Central memory CD4-positive, alpha-beta T cell (primary cell): ENCODE results near the gene PAQR4.
A peak's percentile ranks its signal among the peaks of the same experiment; 100 is the strongest.

Source experiments
- DNase-seq: peaks from one replicate; pipeline ENCODE4 v3.0.0; 2022

PAQR4 gene

DNA sequence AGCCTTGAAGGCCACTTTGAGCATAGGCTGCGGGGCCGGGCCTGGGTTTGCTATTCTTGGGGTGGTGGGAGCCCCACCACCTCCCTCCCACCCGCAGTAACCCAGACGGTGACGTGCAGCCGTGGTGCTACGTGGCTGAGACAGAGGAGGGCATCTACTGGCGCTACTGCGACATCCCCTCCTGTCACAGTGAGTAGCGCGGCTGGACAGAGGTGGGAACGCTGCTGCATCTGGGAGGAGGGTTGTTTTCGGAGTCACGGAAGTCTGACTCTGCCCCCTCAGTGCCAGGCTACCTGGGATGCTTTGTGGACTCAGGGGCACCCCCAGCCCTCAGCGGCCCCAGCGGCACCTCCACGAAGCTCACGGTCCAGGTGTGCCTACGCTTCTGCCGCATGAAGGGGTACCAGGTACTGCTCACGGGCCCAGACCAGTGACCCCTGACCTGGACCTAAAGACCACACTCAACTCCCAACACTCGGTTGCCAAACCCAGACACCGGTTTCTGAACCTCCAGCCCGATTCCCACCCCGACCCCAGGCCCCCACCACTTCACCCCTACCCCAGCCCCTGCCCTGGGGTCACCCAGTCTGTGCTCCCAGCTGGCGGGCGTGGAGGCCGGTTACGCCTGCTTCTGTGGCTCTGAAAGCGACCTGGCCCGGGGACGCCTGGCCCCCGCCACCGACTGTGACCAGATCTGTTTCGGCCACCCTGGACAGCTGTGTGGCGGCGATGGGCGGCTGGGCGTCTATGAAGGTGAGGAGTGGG lies 2.9 kb upstream of the PAQR4 start:
- DNase-seq = no peak

DNA sequence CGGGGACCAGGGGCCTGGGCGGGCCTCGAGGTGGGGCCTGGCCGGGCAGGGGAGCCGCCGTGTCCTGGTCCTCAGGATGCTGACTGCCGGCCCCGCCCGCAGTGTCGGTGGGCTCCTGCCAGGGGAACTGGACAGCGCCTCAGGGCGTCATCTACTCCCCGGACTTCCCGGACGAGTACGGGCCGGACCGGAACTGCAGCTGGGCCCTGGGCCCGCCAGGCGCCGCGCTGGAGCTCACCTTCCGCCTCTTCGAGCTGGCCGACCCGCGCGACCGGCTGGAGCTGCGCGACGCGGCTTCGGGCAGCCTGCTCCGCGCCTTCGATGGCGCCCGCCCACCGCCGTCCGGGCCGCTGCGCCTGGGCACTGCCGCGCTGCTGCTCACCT lies 2.3 kb upstream of the PAQR4 start:
- no peak for DNase-seq

DNA sequence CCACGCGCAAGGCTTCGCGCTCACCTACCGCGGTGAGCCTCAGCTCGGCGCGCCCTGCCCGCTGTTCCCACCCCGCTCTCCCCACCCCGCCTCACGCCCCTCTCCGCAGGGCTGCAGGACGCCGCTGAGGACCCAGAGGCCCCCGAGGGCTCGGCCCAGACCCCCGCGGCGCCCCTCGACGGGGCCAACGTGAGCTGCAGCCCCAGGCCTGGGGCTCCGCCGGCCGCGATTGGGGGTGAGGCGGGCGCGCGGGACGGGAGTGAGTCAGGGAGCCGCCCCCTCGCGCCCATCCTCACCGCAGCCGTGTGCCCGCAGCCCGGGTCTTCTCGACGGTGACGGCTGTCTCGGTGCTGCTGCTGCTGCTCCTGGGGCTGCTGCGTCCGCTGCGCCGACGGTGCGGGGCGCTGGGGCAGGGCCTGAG lies 1.9 kb upstream of the PAQR4 start:
- no peak for DNase-seq

DNA sequence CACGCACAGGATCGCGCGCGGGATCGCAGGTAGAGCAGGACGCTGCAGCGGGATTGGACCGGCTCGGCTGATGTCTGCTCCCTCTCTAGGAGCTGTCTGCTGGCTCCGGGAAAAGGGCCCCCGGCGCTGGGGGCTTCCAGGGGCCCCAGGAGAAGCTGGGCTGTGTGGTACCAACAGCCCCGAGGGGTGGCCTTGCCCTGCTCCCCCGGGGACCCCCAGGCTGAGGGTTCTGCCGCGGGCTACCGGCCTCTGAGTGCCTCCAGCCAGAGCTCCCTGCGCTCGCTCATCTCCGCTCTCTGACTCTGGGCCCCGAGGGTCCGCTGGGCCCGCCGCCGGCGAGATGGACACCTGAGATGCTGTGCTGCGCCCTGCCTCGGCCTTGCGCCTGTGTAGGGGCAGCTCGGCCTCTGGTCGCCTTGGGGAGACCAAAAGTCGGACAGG lies 1.4 kb upstream of the PAQR4 start:
- no peak for DNase-seq

DNA sequence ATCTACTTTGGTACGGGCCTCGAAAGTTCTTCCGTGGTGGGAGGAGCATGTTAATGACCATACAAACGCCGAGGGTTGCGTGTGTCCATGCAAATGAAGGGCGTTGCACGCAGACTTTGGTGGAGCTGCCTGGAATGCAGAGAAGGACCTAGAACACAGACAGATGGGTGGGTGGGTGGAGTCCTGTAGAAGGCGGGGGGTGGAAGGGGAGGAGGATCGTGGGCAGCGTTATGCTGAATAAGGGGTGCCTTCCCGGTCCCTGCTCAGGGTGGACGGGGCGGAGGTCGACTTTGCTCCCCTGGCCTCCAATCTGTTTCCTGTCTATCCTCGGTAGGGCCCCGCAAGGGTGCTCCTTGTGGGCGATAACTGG lies 795 bp upstream of the PAQR4 start:
- DNase-seq = no peak

DNA sequence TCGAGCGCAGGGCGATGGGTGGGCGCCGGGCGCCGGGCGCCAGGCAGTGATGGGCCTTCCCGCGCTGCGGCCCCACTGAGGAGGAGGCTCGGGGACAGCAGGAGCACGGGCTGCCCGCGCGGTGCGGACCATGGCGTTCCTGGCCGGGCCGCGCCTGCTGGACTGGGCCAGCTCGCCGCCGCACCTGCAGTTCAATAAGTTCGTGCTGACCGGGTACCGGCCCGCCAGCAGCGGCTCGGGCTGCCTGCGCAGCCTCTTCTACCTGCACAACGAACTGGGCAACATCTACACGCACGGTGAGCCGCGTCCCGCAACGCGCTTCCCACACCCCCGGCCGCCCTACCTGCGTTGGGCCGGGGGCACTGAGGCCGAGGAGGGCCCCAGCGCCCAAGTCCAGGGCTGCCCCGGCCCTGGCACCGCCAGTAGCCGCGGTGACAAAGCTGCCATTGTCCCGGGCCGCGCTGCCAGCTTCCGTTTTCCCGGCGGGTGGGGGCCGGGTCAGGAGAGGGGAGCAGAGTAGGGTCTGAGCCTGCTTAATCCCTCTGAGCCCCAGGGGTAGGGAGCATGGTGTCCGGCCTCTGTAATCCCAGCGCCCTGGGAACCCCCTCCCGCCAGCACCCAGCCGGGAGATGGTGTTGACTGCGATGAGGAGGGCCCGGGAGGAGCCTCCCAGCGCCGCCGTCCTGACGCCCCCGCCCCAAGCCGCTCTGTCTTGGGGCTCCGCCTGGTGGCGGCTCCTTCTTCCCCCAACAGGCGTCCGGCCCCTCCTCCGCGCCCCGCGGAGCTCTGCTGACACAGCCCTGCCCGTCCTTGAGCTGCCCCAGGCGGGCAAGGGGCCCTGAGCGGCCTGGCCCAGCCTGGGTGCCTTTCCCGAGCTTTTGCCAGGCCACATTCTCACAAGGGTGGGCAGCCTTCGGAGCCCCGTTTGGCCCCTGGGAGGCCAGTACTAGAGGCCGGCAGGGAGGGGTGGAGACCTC lies 685 bp downstream of the PAQR4 start:
- DNase-seq = peak; percentile 45

DNA sequence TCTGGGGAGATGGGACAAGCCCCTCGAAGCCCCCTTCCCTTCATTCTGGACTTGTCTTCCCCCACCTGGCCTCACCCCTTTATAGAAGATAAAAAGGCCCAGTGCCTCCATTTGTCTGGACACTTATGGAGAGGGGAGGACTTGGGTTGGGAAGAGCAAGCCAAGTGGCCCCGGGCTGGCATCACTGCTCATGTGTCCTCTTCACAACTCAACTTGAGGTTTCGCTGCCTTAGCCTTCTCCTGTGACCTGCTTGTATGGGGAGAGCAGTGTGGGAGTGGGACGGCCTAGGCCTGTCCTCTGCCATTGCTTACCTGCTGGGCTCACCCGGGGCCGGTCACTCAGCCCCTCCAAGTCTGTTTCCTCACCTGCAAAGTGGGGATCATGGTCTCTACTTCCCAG lies 1.4 kb downstream of the PAQR4 start:
- DNase-seq = no peak

DNA sequence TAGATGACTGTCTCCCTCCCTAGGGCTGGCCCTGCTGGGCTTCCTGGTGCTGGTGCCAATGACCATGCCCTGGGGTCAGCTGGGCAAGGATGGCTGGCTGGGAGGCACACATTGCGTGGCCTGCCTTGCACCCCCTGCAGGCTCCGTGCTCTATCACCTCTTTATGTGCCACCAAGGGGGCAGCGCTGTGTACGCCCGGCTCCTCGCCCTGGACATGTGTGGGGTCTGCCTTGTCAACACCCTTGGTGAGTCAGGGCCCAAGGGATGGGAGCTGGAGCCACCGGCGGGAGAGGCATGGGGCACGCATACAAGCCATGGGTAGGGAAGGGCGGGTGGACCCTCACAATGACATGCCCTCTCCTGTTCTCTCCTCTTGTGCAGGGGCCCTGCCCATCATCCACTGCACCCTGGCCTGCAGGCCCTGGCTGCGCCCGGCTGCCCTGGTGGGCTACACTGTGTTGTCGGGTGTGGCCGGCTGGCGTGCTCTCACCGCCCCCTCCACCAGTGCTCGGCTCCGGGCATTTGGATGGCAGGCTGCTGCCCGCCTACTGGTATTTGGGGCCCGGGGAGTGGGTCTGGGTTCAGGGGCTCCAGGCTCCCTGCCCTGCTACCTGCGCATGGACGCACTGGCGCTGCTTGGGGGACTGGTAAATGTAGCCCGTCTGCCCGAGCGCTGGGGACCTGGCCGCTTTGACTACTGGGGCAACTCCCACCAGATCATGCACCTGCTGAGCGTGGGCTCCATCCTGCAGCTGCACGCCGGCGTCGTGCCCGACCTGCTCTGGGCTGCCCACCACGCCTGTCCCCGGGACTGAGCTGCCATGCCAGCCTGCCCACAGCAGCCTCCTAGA lies 2.2 kb downstream of the PAQR4 start:
- no peak for DNase-seq

DNA sequence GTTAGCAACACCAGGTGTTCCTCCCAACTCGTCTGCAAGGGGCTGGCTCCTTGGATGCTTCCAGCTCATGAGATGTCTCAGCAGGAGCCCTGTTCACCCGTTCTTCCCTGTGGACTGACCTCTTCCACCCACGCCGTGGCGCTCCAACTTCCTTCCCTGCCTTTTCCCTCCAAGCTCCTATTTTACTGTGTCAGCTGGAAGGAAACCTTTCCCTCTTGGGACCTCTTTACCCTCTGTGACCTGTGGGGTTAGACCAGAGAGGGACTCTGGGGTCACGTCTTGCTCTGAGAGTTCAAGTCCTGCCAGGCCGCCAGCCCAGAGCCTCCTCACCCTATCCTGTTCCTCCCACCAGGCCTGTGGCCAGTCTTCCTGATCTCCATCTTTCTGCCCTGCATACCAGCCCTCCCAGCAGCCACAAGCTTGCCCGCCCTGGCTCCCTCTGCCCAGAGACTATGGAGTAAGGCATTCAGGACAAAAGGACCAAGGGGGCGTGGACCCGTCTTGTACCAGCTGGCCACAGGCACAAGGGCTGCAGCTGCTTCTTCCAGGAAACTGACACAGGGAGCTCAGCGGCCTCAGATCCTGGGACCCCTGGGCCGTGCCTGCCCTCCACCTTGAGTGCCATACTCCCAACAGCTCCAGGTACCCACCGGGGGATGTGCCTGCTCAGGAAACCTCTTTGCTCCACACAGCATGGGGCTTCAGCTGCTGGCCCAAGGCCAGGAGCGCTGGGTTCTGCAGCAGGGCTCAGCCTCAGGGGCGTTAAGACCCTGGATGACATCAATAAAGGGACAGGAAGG lies 3.0 kb downstream of the PAQR4 start:
- no peak for DNase-seq

DNA sequence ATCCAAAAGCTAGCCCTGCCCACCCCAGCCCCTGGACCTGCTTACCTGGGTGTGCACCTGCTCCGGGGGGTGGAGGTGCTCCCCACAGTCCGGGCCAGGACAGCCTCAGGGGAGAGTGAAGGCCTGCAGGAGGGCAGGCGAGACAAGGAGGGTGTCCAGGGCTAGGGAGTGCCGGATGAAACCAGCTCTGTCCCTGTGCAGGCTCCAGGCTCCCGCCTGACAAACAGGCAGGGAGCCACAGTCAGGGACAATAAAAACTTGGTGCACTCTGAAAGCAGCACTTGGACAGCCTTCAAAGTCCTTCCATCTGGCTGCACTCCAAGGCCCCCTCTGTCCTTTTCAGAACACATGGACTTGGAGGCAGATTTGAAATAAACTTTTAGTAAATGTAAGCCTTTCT lies 3.9 kb downstream of the PAQR4 start:
- no peak for DNase-seq

DNA sequence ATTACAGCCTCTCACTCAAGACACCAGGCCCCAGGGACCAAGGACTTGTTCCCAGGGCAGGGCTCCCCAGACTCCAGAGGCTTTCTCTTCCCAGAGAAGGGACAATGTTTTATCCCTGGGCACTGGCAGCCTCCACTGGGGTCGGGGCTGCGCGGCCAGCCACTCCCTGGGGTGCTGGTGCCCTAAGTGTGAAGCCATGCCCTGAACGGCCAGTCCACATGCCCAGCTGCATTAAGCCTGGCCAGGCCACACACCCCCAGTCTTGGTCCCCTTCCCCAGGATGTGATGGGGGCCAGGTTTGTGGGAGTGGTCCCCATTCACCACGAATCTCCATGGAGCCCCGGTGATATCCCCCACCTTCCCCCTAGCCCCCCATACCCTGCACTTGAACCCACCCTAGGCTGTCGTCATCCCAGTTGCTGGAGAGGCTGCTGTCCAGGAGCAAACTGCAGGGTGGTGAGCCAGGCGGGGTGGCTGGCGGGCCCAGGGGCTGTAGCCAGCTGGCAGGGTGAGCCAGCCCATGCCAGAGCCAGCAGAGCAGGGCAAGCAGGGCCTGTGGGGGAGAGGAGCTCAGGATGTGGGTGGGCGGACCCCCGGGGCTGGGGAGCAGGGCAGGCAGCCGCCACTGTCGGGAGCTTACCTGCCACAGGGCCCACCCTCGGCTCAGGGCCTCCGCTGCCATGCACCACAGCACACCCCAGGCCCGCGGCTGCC lies 4.6 kb downstream of the PAQR4 start:
- no peak for DNase-seq

DNA sequence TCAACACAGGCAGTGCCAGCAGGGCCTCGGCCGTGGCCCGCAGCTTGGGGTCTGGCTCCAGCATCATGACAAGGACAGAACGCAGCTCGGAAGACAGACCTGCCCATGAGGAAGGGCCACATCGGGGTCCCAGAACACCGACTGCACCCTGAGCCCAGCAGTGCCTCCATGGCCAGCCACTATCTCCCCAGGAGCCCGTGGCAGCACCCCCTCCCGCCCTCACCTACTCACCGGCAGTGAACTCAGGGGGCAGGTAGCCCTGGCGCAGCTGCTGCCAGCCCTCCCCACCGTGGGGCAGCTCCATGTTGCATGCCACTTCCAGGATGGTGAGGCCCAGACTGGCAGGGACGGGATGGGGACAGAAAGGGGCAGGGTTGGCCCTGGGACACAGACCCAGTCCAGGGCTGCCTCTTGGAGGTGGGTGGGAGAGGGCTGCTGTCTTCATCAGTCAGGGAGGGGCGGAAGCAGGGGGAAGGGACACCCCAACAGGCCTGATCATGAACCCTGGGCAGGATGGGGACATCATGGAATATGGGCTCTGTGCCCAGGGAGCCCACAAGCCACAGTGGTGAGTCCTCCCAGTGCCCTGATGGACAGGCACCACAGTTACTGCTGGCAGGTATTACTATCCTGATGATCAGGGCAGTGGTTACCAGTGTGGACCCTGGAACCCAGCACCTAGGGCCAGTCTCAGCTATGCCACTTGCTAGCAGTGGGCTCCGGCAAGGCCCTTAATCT lies 5.3 kb downstream of the PAQR4 start:
- no peak for DNase-seq

DNA sequence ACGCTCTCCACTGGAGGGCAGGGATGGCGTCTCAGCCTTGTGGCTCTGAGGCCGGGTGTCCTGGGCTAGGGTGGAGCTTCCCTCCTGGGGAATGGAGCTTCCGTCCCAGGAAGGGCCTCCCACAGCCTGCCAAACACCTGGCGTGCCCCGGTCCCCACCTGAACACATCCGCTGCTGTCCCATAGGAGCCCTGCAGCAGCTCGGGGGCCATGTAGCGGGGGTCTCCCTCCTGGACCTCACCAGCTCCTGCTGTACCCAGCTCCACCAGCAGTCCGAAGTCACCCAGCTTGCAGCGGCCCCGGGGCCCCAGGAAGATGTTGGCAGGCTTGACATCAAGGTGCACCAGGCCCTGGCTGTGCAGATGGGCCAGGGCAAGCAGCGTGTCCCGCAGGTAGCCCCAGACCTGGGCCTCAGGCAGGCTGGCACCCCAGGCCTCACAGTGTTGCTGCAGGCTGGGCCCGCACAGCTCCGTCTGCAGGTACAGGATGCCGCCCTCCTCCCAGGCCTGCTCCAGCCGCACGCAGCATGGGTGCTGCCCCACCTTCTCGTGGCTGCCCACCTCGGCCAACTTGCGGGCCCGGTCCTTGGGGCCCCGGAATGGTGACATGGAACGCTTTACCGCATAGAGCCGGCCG lies 6.1 kb downstream of the PAQR4 start:
- DNase-seq = no peak

DNA sequence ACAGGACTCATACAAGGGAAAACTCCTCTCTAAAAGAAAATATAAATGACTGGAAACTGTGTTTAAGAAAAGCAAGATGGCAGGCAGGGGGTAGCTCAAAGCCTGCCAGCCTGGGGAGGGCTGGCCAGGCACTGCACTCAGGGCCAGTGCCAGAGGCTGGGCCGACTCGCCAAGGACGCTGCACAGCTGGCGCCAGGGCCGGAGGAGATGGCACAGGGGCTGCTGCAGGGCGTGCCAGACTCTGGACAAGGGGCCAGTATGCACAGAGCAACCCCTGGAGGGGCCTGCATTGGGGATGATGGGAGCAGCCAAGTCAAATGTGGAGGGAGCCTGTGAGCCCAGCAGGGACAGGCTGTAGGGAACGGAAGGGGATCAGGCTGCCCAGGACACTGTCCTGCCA lies 7.1 kb downstream of the PAQR4 start:
- no peak for DNase-seq

DNA sequence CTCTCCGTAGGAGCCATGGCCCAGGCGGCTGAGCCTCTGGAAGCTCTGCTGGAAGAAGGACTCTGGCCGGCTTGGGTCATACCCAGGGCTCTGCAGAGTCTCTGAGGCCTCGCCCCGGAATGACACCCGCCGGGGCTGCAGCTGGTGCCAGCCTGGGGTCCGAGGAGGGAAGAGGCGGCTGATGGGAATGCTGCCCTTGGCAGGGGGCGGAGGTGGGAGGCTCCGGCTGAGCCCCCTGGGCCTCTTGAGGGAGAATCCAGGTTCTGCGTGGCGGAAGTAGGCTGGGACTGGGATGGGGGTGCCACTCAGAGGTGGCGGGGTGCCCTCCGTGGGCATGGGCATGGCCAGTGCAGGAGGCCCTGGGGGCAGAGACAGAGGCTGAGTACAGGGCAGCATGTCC lies 7.5 kb downstream of the PAQR4 start:
- DNase-seq = no peak

DNA sequence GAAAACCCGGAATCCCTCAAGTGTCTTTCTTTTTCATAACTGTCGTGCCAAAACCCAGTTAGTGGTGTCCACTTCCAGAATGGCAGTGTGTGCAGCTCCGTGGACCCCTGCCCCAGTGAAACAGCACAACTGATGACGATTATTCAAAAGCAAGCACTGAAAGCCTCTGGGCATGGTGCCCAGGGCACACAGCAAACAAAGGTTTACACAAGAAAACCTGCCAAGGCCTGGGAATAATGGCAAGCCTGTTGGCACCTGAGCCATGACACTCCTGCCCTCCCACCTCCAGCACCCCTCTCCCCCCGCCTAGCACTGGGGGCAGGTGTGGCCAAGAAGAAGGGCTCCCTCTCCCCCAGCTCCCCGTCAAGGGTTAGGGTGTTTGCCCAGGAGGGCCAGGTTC lies 8.3 kb downstream of the PAQR4 start:
- no peak for DNase-seq

DNA sequence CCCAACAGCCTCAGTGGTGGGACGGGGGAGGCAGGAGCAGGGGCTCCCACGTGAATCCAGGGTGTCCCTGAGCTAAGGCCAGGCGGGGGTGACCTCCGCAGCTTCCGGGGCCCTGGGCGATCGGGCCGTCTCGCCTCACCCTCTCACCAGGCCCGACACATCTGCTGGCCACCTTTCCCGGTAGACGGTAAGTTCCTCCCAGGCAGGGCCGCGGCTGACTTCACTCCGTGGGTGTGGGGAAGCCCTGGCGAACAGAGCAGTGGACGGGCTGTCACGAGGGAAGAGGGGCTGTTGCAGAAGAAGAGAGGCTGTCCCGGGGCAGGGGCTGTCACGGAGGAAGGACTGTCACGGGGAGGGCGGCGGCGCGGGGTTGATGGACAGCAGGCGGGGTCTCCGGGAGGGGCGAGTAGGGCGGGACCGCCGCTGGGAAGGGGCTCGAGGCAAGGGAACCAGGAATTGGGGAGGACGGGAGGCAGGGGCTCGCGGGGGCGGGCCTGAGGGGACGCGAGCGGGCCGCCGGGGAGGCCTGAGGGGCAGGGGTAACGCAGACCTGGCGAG lies 10.6 kb downstream of the PAQR4 start:
- no peak for DNase-seq

DNA sequence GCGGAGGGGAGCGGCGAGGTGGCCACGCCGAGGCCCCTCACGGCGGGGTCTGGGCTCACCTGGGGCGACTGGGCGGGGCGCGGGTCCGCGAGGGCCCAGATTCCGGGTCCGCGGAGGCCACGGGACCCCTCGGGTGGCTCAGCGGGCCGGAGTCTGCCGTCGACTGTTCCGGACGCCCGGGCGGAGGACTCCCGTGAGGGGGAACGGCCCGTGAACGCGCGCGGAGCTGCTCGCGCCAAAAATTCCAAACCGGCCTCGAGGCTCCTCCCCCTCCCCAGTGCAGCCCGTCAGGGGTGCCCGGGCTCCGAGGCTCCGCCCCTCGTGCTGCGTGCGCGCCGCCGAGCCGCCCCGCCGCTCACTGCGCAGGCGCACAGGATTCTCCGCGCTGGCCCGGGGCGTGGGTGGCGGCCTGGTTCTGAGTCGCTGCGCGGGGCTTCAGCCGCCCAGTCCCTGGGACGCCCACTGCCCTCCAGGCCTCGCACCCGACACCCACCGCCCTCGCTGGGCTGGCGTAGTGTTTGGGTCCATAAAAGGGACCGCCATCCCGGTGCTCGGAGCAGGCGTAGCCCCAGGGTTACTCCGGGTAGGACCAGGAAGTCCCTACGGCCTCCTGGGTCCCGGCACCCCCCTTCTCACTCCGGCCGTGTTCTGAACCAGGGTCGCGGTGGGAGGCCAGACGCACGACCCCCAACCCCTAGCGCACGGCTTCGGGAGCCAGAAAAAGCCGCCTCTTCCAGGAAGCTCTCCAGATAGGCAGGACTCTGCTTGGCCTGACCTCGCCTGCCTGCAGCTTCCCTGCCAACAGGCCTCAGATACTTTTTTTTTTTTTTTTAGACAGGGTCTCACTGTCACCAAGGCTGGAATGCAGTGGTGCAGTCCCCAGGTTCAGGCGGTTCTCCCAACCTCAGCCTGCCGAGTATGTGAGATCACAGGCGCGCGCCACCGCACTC lies 11.4 kb downstream of the PAQR4 start, which contains the start of gene PKMYT1:
PKMYT1 (minus strand) TSS at position 220 of the 950 bp plus-strand sequence. CDS start 789 bp downstream, outside the sequence.
- peak; percentile 93 for DNase-seq
